Thyroid gland (tissue), 4 donors: ENCODE data around the gene PLEKHH2.

ENCODE experiments used
- POLR2A ChIP-seq, 2 donors: fragments of 450-650 bp; IDR thresholded peaks; one replicate each; pipeline ENCODE4 v1.6.1; 2017; ENCODE audit warnings: antibody characterized with exemption in 2 of 2, mild to moderate bottlenecking in 2 of 2, moderate library complexity in 1 of 2
- TF ChIP-seq, protein P1 (sequence below), 6 experiments: fragments of 200-600 bp in 3 of 6; fragments of 450-650 bp in 3 of 6; sonication (generic) in 3 of 6; IDR thresholded peaks; one replicate each; pipeline ENCODE4 v1.5.1; 2016 to 2019; ENCODE audit warnings: antibody characterized with exemption in 6 of 6, mild to moderate bottlenecking in 2 of 6, inconsistent platforms in 1 of 6, moderate library complexity in 1 of 6

DNA sequence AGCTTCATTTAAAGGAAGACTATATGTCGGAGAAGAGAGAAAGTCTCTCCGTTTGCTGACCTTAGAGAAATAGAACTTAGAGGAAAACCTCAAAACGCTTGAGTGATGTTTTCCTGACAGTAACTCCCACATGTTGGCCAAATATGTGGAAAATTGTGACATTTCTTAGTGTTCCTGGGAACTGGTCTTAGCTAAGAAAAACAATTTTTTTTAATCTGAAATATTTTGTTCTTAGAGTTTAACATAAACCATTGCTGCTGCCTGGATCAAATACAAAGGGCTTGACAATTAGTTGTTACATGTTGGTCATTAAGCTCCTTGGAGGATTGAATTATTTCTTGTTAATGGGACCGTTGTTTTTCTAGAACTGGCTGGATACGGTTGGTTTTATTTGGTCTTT lies 153.1 kb downstream of the PLEKHH2 start:
- TF ChIP-seq POLR2A (IDR thresholded peaks at IDR 0.05): no peak
- TF ChIP-seq, protein P1, sequence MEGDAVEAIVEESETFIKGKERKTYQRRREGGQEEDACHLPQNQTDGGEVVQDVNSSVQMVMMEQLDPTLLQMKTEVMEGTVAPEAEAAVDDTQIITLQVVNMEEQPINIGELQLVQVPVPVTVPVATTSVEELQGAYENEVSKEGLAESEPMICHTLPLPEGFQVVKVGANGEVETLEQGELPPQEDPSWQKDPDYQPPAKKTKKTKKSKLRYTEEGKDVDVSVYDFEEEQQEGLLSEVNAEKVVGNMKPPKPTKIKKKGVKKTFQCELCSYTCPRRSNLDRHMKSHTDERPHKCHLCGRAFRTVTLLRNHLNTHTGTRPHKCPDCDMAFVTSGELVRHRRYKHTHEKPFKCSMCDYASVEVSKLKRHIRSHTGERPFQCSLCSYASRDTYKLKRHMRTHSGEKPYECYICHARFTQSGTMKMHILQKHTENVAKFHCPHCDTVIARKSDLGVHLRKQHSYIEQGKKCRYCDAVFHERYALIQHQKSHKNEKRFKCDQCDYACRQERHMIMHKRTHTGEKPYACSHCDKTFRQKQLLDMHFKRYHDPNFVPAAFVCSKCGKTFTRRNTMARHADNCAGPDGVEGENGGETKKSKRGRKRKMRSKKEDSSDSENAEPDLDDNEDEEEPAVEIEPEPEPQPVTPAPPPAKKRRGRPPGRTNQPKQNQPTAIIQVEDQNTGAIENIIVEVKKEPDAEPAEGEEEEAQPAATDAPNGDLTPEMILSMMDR (IDR thresholded peaks at IDR 0.05): no peak
